ENCODE results near the gene TCEA2. TPM values are rescaled to one million over a fixed set of nuclear protein-coding genes. Genes with fewer than 3 reads are reported as not detected.
A peak's percentile ranks its signal among the peaks of the same experiment; 100 is the strongest.

The TCEA2 gene
- total and polyA plus RNA-seq, 2 of the 13 experiments (the other 11 are each of a cell fraction or from before 2014, with no cell fraction given) = 28.1 to 33.7 TPM

GRCh38 chr20:64036346-64037198 is 26.4 kb upstream of the TCEA2 start (continued):
- TF ChIP-seq KLF11 (CRISPR knock-in tag; IDR thresholded peaks at IDR 0.05) (peak; percentile 38; the same call in 1 of the 2 replicates), CREM (IDR thresholded peaks at IDR 0.05) (peak; percentile 67; the same call in 1 of the 2 replicates), CREM (CRISPR knock-in tag; IDR thresholded peaks at IDR 0.05) (peak; percentile 11; the same call in 1 of the 2 replicates), CBX2 (IDR thresholded peaks at IDR 0.05; ENCODE audit: low read depth, low read length) (no peak), CBX2 (CRISPR knock-in tag; IDR thresholded peaks at IDR 0.05; ENCODE audit: low read depth) (no peak), GPBP1L1 (CRISPR knock-in tag; IDR thresholded peaks at IDR 0.05) (no peak), ZNF331 (CRISPR knock-in tag; IDR thresholded peaks at IDR 0.05) (0 out of 2 replicates have a peak, but pooled peaks have one; percentile 20), GABPA (IDR thresholded peaks at IDR 0.05; ENCODE audit: low read depth, low read length) (no peak), GABPA (CRISPR knock-in tag; IDR thresholded peaks at IDR 0.05; ENCODE audit: low read depth) (peak; percentile 39), SSRP1 (CRISPR knock-in tag; IDR thresholded peaks at IDR 0.05) (no peak), CEBPG (CRISPR knock-in tag; IDR thresholded peaks at IDR 0.05) (peak; percentile 42), MEIS2 (CRISPR knock-in tag; IDR thresholded peaks at IDR 0.05) (no peak; the same call in 1 of the 2 replicates), ZNF3 (CRISPR knock-in tag; IDR thresholded peaks at IDR 0.05) (no peak), ZNF547 (CRISPR knock-in tag; IDR thresholded peaks at IDR 0.05) (peak; percentile 30), SALL1 (CRISPR knock-in tag; IDR thresholded peaks at IDR 0.05) (no peak; the same call in 1 of the 2 replicates), UBTF (CRISPR knock-in tag; IDR thresholded peaks at IDR 0.05) (no peak; the same call in 1 of the 2 replicates), JARID2 (CRISPR knock-in tag; IDR thresholded peaks at IDR 0.05; ENCODE audit: insufficient replicate concordance) (no peak), DBP (CRISPR knock-in tag; IDR thresholded peaks at IDR 0.05; ENCODE audit: not compliant biosample characterization) (no peak), ZBTB1 (CRISPR knock-in tag; IDR thresholded peaks at IDR 0.05; ENCODE audit: borderline replicate concordance) (no peak), ZNF691 (CRISPR knock-in tag; IDR thresholded peaks at IDR 0.05; ENCODE audit: borderline replicate concordance, low read depth) (no peak), ZFP36L2 (CRISPR knock-in tag; IDR thresholded peaks at IDR 0.05) (no peak), ZSCAN30 (CRISPR knock-in tag; IDR thresholded peaks at IDR 0.05) (no peak), BHLHE40 (IDR thresholded peaks at IDR 0.05; ENCODE audit: low read length) (peak; percentile 22; the same call in 1 of the 2 replicates), NFRKB (IDR thresholded peaks at IDR 0.05) (no peak), FOSL1 (CRISPR knock-in tag; IDR thresholded peaks at IDR 0.05; ENCODE audit: borderline replicate concordance) (no peak), TBL1XR1 (IDR thresholded peaks at IDR 0.05; ENCODE audit: borderline replicate concordance, low read length, partially characterized antibody) (no peak), NCOA5 (CRISPR knock-in tag; IDR thresholded peaks at IDR 0.05) (no peak), MED1 (CRISPR knock-in tag; IDR thresholded peaks at IDR 0.05) (no peak)
